GM13976 (cell line): ENCODE data around the gene RANBP17.
"Not testable (repeated sequence)": the region's sequence is repeated elsewhere in the genome, so short reads cannot be mapped to it uniquely, and the experiment has no call there.

Experiments used
- DNase-seq: peaks from one replicate; pipeline ENCODE4 v3.0.0; 2012; ENCODE audit warnings: low spot score
- in situ Hi-C: fragments of 300-500 bp; cut with MboI; formaldehyde crosslinking; loops from one replicate; pipeline ENCODE4 v1.12.0; 2022; ENCODE audit warnings: low sequenced_read_pairs, mixed read lengths, inconsistent platforms; ENCODE audit not compliant: unreplicated experiment
- TF ChIP-seq, protein P1 (sequence below): IDR thresholded peaks from 2 replicates; pipeline ENCODE4 v1.5.1; 2012; ENCODE audit warnings: borderline replicate concordance, mild to moderate bottlenecking; ENCODE audit not compliant: insufficient read depth; ENCODE audit errors: extremely low read depth, missing control alignments, control extremely low read depth

The RANBP17 gene

DNA sequence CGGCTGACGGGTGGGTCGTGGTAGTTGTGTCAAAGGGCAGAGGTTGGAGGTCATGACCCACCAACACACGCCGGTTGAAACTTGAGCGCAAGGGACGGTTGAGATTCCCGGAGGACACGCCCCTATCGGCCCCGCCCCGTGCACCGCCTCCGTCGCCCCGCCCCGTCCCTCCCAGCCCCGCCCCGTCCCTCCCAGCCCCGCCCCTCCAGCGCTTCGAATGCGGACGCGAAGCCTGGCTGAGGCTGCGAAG lies 226 bp upstream of the RANBP17 start:
- in situ Hi-C loops = no loop called here
- TF ChIP-seq, protein P1, sequence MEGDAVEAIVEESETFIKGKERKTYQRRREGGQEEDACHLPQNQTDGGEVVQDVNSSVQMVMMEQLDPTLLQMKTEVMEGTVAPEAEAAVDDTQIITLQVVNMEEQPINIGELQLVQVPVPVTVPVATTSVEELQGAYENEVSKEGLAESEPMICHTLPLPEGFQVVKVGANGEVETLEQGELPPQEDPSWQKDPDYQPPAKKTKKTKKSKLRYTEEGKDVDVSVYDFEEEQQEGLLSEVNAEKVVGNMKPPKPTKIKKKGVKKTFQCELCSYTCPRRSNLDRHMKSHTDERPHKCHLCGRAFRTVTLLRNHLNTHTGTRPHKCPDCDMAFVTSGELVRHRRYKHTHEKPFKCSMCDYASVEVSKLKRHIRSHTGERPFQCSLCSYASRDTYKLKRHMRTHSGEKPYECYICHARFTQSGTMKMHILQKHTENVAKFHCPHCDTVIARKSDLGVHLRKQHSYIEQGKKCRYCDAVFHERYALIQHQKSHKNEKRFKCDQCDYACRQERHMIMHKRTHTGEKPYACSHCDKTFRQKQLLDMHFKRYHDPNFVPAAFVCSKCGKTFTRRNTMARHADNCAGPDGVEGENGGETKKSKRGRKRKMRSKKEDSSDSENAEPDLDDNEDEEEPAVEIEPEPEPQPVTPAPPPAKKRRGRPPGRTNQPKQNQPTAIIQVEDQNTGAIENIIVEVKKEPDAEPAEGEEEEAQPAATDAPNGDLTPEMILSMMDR = no peak
- DNase-seq = no peak

DNA sequence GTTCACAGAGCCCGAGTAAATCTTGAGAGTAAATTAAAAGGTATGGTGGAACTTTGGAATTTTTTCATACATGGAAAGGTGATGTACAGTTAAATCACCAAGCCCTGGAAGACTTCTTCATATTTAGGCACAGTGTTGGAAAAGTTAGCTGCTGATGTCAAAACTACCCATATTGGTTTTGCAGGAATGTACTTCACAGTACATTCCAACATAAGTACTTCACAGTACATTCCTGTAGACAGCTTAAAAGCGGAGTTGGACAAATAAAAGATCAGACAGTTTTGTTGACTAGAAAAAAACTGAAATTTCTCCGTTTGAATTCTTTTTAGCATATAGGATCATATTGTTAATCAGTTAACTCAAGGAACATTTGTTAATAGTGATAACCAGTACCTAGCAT lies 1.8 kb downstream of the RANBP17 start:
- TF ChIP-seq, protein P1 = no peak
- no peak for DNase-seq
- in situ Hi-C loops = no loop called here

DNA sequence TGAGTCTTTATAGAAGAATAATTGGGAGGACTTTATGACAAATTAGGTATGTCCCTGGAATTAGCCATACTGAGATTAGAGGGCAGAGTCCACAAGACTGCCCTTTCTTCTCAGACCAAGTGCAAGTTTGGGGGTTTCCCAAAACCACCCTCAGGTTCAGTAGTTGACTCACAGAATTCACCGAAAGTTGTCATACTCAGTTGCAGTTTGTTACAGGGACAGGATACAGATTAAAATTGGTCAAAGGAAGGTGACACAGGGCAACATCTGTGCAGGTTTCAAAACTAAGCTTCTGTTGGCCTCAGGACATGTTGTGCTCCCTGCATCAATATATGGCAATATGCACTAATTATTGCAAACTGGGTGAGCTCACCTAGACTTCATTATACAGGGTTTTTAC lies 3.8 kb downstream of the RANBP17 start:
- in situ Hi-C loops = no loop called here
- DNase-seq = no peak

DNA sequence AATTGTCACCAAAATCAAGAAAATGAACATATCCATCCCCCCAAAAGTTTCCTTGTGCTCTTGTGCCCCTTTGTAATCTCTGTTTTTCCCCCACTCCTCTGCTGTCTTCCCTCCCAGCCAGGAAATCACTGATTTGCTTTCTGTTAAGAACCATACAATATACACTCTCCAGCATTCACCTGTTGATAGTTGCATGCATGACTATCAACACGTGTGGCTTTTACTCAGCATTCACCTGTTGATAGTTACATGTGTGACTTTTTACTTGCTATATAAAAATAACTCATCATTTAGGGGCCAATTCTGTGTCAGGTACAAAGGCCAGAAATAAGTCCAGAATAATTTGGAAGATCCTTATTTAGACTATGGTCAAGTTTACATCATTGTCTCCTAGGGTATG lies 6.0 kb downstream of the RANBP17 start:
- in situ Hi-C loops = no loop called here
- TF ChIP-seq, protein P1 = no peak
- DNase-seq = no peak

More for the DNA sequence above, 3.8 kb downstream of the RANBP17 start:
- TF ChIP-seq, protein P1 = no peak

DNA sequence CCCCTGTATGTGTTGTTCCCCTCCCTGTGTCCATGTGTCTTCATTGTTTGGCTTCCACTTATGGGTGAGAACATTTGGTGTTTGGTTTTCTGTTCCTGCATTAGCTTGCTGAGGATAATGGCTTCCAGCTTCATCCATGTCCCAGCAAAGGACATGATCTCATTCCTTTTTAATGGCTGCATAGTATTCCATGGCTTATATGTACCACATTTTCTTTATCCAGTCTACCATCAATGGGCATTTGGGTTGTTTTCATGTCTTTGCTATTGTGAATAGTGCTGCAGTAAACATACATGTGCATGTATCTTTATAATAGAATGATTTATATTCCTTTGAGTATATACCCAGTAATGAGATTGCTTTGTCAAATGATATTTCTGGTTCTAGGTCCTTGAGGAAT lies 8.6 kb downstream of the RANBP17 start:
- in situ Hi-C loops, DNase-seq: not testable (repeated sequence)

DNA sequence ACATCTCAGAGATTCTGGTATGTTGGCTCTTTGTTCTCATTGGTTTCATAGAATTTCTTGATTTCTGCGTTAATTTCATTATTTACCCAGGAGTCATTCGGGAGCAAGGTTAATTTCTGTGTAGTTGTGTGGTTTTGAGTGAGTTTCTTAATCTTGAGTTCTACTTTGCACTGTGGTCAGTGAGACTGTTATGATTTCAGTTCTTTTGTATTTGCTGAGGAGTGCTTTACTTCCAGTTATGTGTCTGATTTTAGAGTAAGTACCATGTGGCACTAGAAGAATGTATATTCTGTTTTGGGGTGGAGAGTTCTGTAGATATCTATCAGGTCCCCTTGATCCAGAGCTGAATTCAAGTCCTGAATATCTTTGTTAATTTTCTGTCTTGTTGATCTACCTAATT lies 12.2 kb downstream of the RANBP17 start:
- in situ Hi-C loops = no loop called here
- TF ChIP-seq, protein P1 = no peak
- no peak for DNase-seq

DNA sequence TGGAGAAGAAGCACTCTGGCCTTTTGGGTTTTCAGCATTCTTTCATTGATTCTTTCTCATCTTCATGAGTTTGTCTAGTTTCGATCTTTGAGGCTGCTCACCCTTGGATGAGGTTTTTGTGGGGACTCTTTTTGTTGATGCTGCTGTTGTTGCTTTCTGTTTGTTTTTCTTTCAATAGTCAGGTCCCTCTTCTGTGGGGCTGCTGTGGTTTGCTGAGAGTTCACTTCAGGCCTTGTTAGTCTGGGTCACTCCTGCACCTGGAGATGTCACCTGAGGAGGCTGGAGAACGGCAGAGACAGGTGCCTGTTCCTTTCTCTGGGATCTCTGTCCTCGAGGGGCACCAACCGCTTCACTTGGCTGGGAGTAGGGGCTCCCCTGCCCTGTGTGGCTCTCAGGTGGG lies 14.0 kb downstream of the RANBP17 start:
- DNase-seq = no peak
- in situ Hi-C loops = no loop called here
- TF ChIP-seq, protein P1 = no peak
